Ovary (tissue), 9 donors: ENCODE results near the gene TRMO. TPM values are rescaled to one million over a fixed set of nuclear protein-coding genes. Genes with fewer than 3 reads are reported as not detected.

Experiments
- DNase-seq, 5 donors: peaks; one replicate each; pipeline ENCODE4 v3.0.0-alpha.2; 2019 to 2020
- H3K27ac ChIP-seq, 2 donors: fragments of 200-600 bp; one replicate each; pipeline versions ENCODE4 v1.5.1 to v1.8.0; 2019 to 2022
- H3K27me3 ChIP-seq: fragments of 200-600 bp; one replicate; pipeline ENCODE4 v1.8.0; 2022
- H3K36me3 ChIP-seq: fragments of 200-600 bp; sonication (generic); one replicate; pipeline ENCODE4 v1.5.1; 2019
- H3K4me1 ChIP-seq: one replicate; pipeline ENCODE4 v1.8.1; 2013; ENCODE audit warnings: mild to moderate bottlenecking, moderate library complexity; ENCODE audit not compliant: insufficient read depth
- H3K4me3 ChIP-seq: fragments of 200-600 bp; sonication (generic); one replicate; pipeline ENCODE4 v1.5.1; 2017
- H3K9me3 ChIP-seq, 2 donors: fragments of 200-600 bp in 1 of 2; sonication (generic) in 1 of 2; one replicate each; pipeline versions ENCODE4 v1.5.1 to v1.8.1; 2013 to 2019; ENCODE audit warnings: mild to moderate bottlenecking in 1 of 2, moderate library complexity in 1 of 2
- CTCF ChIP-seq, 3 donors: fragments of 450-650 bp in 2 of 3; fragments of 200-600 bp in 1 of 3; IDR thresholded peaks; one replicate each; pipeline versions ENCODE4 v1.5.1 to v1.8.0; 2016 to 2022; ENCODE audit warnings: antibody characterized with exemption in 3 of 3, mild to moderate bottlenecking in 1 of 3
- EP300 ChIP-seq: sonication (generic); formaldehyde crosslinking; IDR thresholded peaks from one replicate; pipeline ENCODE4 v1.6.1; 2017; ENCODE audit warnings: antibody characterized with exemption
- POLR2A ChIP-seq: fragments of 450-650 bp; IDR thresholded peaks from one replicate; pipeline ENCODE4 v1.6.1; 2017; ENCODE audit warnings: antibody characterized with exemption, mild to moderate bottlenecking, moderate library complexity
- WGBS, 3 donors: extraction: QIAGEN DNeasy Blood & Tissue Kit in 1 of 3; methylation state at CpG; one replicate each; pipeline versions ENCODE4 v1.1.5 to v1.1.7; 2013 to 2017; 5-methylcytosine and 5-hydroxymethylcytosine counted together
- intact Hi-C, 4 donors: fragments of 100-400 bp; cut with DNase I; formaldehyde crosslinking; loops; one replicate each; pipeline versions ENCODE4 v1.11.0 to v1.15.1; 2022 to 2023
- polyA plus RNA-seq, 2 donors: library from polyadenylated mRNA; stranded (reverse); fragments of 200-250 nt in 1 of 2; fragments of 350-450 nt in 1 of 2; fragmentation: Illumina TruSeq in 1 of 2; extraction: RNeasy Lipid Tissue Mini Kit (QIAGEN cat#74804) in 1 of 2; gene quantifications; one replicate each; pipeline ENCODE4 v1.2.3, GENCODE V29; 2013 to 2014
- total RNA-seq, 7 donors: library from RNA; depleted of rRNA in 2 of 7; stranded (reverse); fragments of >200 nt in 2 of 7; fragmentation: NEBNext Ultra II Directional in 3 of 7; extraction: Animal tissue kit (Norgen Biotek cat#: 25700) in 3 of 7; gene quantifications; one replicate each; pipeline versions ENCODE4 v1.1.0 to v1.2.4, GENCODE V29; 2016 to 2023
- donor health status: DM: no; HTN: no; CAD: no; lungs with moderate emphysema.
- donor health status: DM: no; HTN: no; CAD: no.
- donor health status: Bipolar disorder and iron deficiency.
- donor health status: DM: yes; HTN: yes; CAD: no.
- donor health status: DM: no; HTN: no; CAD: no.
- donor health status: DM: yes; HTN: yes; CAD: no.

Gene TRMO
- total and polyA plus RNA-seq, 9 donors, result 11.5 to 25.3 (median 15.3) TPM

GRCh38 chr9:97933297-97933998, 11.1 kb upstream of the TRMO start:
- intact Hi-C loops, result loop anchor here in 1 of 4 donors (5.0 kb wide), 1 partner anchor 334 kb away; no protein-coding TSS in a partner anchor
- H3K36me3 ChIP-seq, result no peaks in the 10 kb centered on the region
- H3K9me3 ChIP-seq, result no peaks in the 10 kb centered on the region
- H3K4me1 ChIP-seq, result no peaks in the 10 kb centered on the region
- no peaks in the 10 kb centered on the region for H3K27me3 ChIP-seq
- no peak overlapping the region for H3K27ac ChIP-seq
- TF ChIP-seq CTCF (IDR thresholded peaks at IDR 0.05) (no peak), EP300 (no peak), POLR2A (no peak)
- WGBS, 3 donors, result 61 to 67% (median 66%) methylated on average over 4 of the region's 4 CpGs
- no peak overlapping the region for H3K4me3 ChIP-seq
- DNase-seq, result no peak

- intact Hi-C loops, result loop anchor here in 1 of 4 donors (5.0 kb wide), 1 partner anchor 336 kb away; no protein-coding TSS in a partner anchor
- Histone ChIP-seq H3K9me3 (no peaks in the 10 kb centered on the region), H3K4me1 (no peaks in the 10 kb centered on the region), H3K4me3 (no peak overlapping the region), H3K36me3 (no peaks in the 10 kb centered on the region), H3K27ac (no peak overlapping the region), H3K27me3 (no peaks in the 10 kb centered on the region)
- WGBS, 3 donors, result 40 to 51% (median 43%) methylated on average over 3 of the region's 3 CpGs
- no peak for DNase-seq
- TF ChIP-seq POLR2A (no peak), CTCF (IDR thresholded peaks at IDR 0.05) (no peak), EP300 (no peak)
Observed at GRCh38 chr9:97930972-97931371, 8.7 kb upstream of the TRMO start.

GRCh38 chr9:97928986-97929604, 6.8 kb upstream of the TRMO start:
- no peaks in the 10 kb centered on the region for H3K27me3 ChIP-seq
- intact Hi-C loops, result loop anchor here in 2 of 4 donors (10.0 kb wide), 4 partner anchors 56 to 336 kb away; partner anchors contain the start of genes ANP32B (in 1 of the 2) and TBC1D2 (in 1 of the 2)
- no peaks in the 10 kb centered on the region for H3K36me3 ChIP-seq
- WGBS, 3 donors, result 51 to 56% (median 54%) methylated on average over 4 of the region's 4 CpGs
- H3K9me3 ChIP-seq, result no peaks in the 10 kb centered on the region
- TF ChIP-seq EP300, result no peak
- TF ChIP-seq CTCF (IDR thresholded peaks at IDR 0.05), result no peak
- no peak for TF ChIP-seq POLR2A
- no peak overlapping the region for H3K4me3 ChIP-seq
- no peak overlapping the region for H3K27ac ChIP-seq
- no peaks in the 10 kb centered on the region for H3K4me1 ChIP-seq
- no peak for DNase-seq

GRCh38 chr9:97925497-97926334, 3.4 kb upstream of the TRMO start:
- Histone ChIP-seq H3K4me1 (no peaks in the 10 kb centered on the region), H3K36me3 (no peaks in the 10 kb centered on the region), H3K27me3 (no peaks in the 10 kb centered on the region), H3K27ac (no peak overlapping the region), H3K9me3 (no peaks in the 10 kb centered on the region), H3K4me3 (no peak overlapping the region)
- intact Hi-C loops, result loop anchor here in 2 of 4 donors (10.0 kb wide), 4 partner anchors 59 to 339 kb away; partner anchors contain the start of genes ANP32B (in 1 of the 2) and TBC1D2 (in 1 of the 2)
- TF ChIP-seq CTCF (IDR thresholded peaks at IDR 0.05) (no peak), EP300 (no peak), POLR2A (no peak)
- no peak for DNase-seq
- WGBS, 3 donors, result 58 to 72% (median 72%) methylated on average over 5 of the region's 5 CpGs
